ENCODE data around the gene SUGCT. TPM values are rescaled to one million over a fixed set of nuclear protein-coding genes. Genes with fewer than 3 reads are reported as not detected.

The SUGCT gene
- total and polyA plus RNA-seq, 9 of the 15 experiments (the other 6 are each of a cell fraction or from before 2014, with no cell fraction given): 0.58 to 2.5 (median 1.4) TPM

GRCh38 chr7:40587419-40587818 is 452.6 kb downstream of the SUGCT start (continued):
- TF ChIP-seq MBD2 (IDR thresholded peaks at IDR 0.05; ENCODE audit: borderline replicate concordance, low read depth) (no peak), GTF2F1 (IDR thresholded peaks at IDR 0.05; ENCODE audit: low read depth, low read length) (no peak), SMARCC2 (IDR thresholded peaks at IDR 0.05; ENCODE audit: low read depth) (no peak), RUNX1 (IDR thresholded peaks at IDR 0.05; ENCODE audit: low read depth) (no peak), MNT (conservative IDR thresholded peaks at IDR 0.05) (no peak), KAT8 (IDR thresholded peaks at IDR 0.05; ENCODE audit: low read depth) (no peak), SFPQ (IDR thresholded peaks at IDR 0.05; ENCODE audit: low read depth, low read length) (no peak), ZFP36 (IDR thresholded peaks at IDR 0.05; ENCODE audit: low read depth, low read length, partially characterized antibody) (no peak)

- Histone ChIP-seq H4K20me1 (replicated peaks; ENCODE audit: control insufficient read depth, insufficient read depth, low read length) (no peaks in the 10 kb centered on the region), H3K9ac (ENCODE audit: insufficient read depth in 1 of 2, low read depth in 2 of 2, low read length in 2 of 2) (no peak overlapping the region), H3K79me2 (ENCODE audit: control insufficient read depth, insufficient read depth, low read length) (no peaks in the 10 kb centered on the region), H3K9me1 (ENCODE audit: control insufficient read depth, insufficient read depth, low read length) (no peaks in the 10 kb centered on the region), H3K9me3 (replicated peaks; ENCODE audit: control insufficient read depth, insufficient read depth, low read depth, low read length) (no peaks in the 10 kb centered on the region), H3K27me3 (ENCODE audit: control insufficient read depth in 2 of 2, insufficient read depth in 2 of 2, low read length in 2 of 2) (no peaks in the 10 kb centered on the region), H2AFZ (ENCODE audit: low read depth, low read length) (no peak overlapping the region), H3K4me3 (no peak overlapping the region), H3K4me1 (replicated peaks in 1 of 2; ENCODE audit: control insufficient read depth in 2 of 2, insufficient read depth in 2 of 2, low read length in 2 of 2) (no peaks in the 10 kb centered on the region), H3K4me2 (ENCODE audit: insufficient read depth, low read length) (no peak overlapping the region), H3K27ac (ENCODE audit: extremely low read depth, low read depth, low read length) (no peak overlapping the region), H3K36me3 (ENCODE audit: control insufficient read depth, insufficient read depth, low read length) (no peaks in the 10 kb centered on the region)
- FAIRE-seq (no peak), ATAC-seq (no peak), DNase-seq (ENCODE audit: extremely low read depth in 1 of 4, low spot score in 3 of 4) (no peak)
- no TSS peak for BruUV-seq (replicated peaks)
- POLR2A ChIA-PET: no interaction called here
- CTCF ChIA-PET (ENCODE audit: low intra/inter-chr PET ratio): no interaction called here
- 1% methylated on average over 6 of the region's 6 CpGs for WGBS (ENCODE audit: insufficient coverage, low coverage, missing lambda C conversion rate)
- intact Hi-C loops (cut with micrococcal nuclease): no loop called here
- in situ Hi-C loops (cut with MboI): no loop called here
- no peak for TF ChIP-seq ETV5 (CRISPR knock-in tag; IDR thresholded peaks at IDR 0.05; ENCODE audit: low read depth)
- no peak for TF ChIP-seq POLR2A (conservative IDR thresholded peaks at IDR 0.05)
- TF ChIP-seq RBM34 (IDR thresholded peaks at IDR 0.05; ENCODE audit: borderline replicate concordance, insufficient read depth, low read length): no peak
- no peak for TF ChIP-seq FOSL1 (tag; conservative IDR thresholded peaks at IDR 0.05)
- TF ChIP-seq ZNF444 (CRISPR knock-in tag; IDR thresholded peaks at IDR 0.05): no peak
- no peak for TF ChIP-seq ZBTB9 (CRISPR knock-in tag; IDR thresholded peaks at IDR 0.05)
- no peak for TF ChIP-seq ZNF143 (CRISPR knock-in tag; IDR thresholded peaks at IDR 0.05)
- TF ChIP-seq TAF15 (IDR thresholded peaks at IDR 0.05; ENCODE audit: low read depth, low read length): no peak
- no peak for TF ChIP-seq EHMT2 (IDR thresholded peaks at IDR 0.05)
- no peak for TF ChIP-seq XRCC3 (IDR thresholded peaks at IDR 0.05)
These were observed 460.3 kb downstream of the SUGCT start for GRCh38 chr7:40595129-40595528.

All from K562 (cell line).